DOHH2 (cell line): ENCODE data around the gene SLC5A9.

Experiments
- CTCF ChIP-seq: fragments of 200-600 bp; sonication (generic); IDR thresholded peaks from one replicate; pipeline ENCODE4 v1.5.1; 2014; ENCODE audit warnings: antibody characterized with exemption, mild to moderate bottlenecking, low read depth, low read length; ENCODE audit not compliant: poor library complexity, severe bottlenecking
- EZH2phosphoT487 ChIP-seq: fragments of 200-600 bp; sonication (generic); IDR thresholded peaks from 2 replicates; pipeline ENCODE4 v1.6.1; 2017; ENCODE audit warnings: borderline replicate concordance, mild to moderate bottlenecking, antibody characterized with exemption, low read length, moderate library complexity, mixed read lengths

GRCh38 chr1:48175116-48175515 is 47.4 kb upstream of the SLC5A9 start:
- no peak for TF ChIP-seq CTCF
- no peak for TF ChIP-seq EZH2phosphoT487
